Right lobe of liver (tissue), 6 donors: ENCODE data around the gene DNLZ. TPM values are rescaled to one million over a fixed set of nuclear protein-coding genes. Genes with fewer than 3 reads are reported as not detected.
A peak's percentile ranks its signal among the peaks of the same experiment; 100 is the strongest.

Experiments used
- ATAC-seq, 4 donors: fragments of 200-7000 bp; cut with Tn5 transposase; one replicate each; pipeline ENCODE4 v1.9.1; 2020; ENCODE audit warnings: mild to moderate bottlenecking in 4 of 4, moderate library complexity in 4 of 4
- DNase-seq, 3 donors: peaks; one replicate each; pipeline ENCODE4 v3.0.0-alpha.2; 2020
- H3K27ac ChIP-seq, 3 donors: fragments of 200-600 bp; one replicate each; pipeline ENCODE4 v1.8.0; 2022
- H3K27me3 ChIP-seq, 2 donors: fragments of 200-600 bp; one replicate each; pipeline ENCODE4 v1.8.0; 2022
- H3K36me3 ChIP-seq, 4 donors: fragments of 200-600 bp; sonication (generic) in 1 of 4; one replicate each; pipeline versions ENCODE4 v1.5.1 to v1.8.0; 2017 to 2022; ENCODE audit warnings: control low read depth in 1 of 4
- H3K4me1 ChIP-seq, 4 donors: fragments of 200-600 bp; sonication (generic) in 1 of 4; one replicate each; pipeline versions ENCODE4 v1.5.1 to v1.8.0; 2017 to 2022; ENCODE audit warnings: control low read depth in 1 of 4
- H3K4me3 ChIP-seq, 3 donors: fragments of 200-600 bp; one replicate each; pipeline ENCODE4 v1.8.0; 2022
- H3K9me3 ChIP-seq, 4 donors: fragments of 200-600 bp; sonication (generic) in 1 of 4; one replicate each; pipeline versions ENCODE4 v1.5.1 to v1.8.0; 2017 to 2022; ENCODE audit warnings: control low read depth in 1 of 4
- CTCF ChIP-seq, 4 donors: fragments of 200-600 bp in 3 of 4; fragments of 450-650 bp in 1 of 4; IDR thresholded peaks; one replicate each; pipeline versions ENCODE4 v1.5.1 to v1.8.0; 2016 to 2022; ENCODE audit warnings: antibody characterized with exemption in 4 of 4, mild to moderate bottlenecking in 2 of 4
- POLR2A ChIP-seq: fragments of 450-650 bp; IDR thresholded peaks from one replicate; pipeline ENCODE4 v1.6.1; 2017; ENCODE audit warnings: antibody characterized with exemption, mild to moderate bottlenecking
- WGBS: methylation state at CpG from one replicate; pipeline ENCODE4 v1.1.6; 2018; ENCODE audit warnings: low coverage, low lambda C conversion rate; ENCODE audit not compliant: insufficient coverage; ENCODE audit errors: missing lambda C conversion rate; 5-methylcytosine and 5-hydroxymethylcytosine counted together
- intact Hi-C, 2 donors: fragments of 100-400 bp; cut with DNase I; formaldehyde crosslinking; loops; one replicate each; pipeline versions ENCODE4 v1.11.2 to v1.14.1; 2022
- total RNA-seq, 6 experiments: library from RNA; depleted of rRNA in 2 of 6; stranded (reverse); fragments of >200 nt in 2 of 6; fragmentation: NEBNext Ultra II Directional in 3 of 6; extraction: Animal tissue kit (Norgen Biotek cat#: 25700) in 3 of 6; gene quantifications; one replicate each; pipeline versions ENCODE4 v1.1.0 to v1.2.4, GENCODE V29; 2016 to 2023
- donor health status: DM: no; HTN: yes; CAD: no.
- donor health status: DM: no; HTN: no; CAD: no.
- donor health status: DM: no; HTN: no; CAD: no.
- donor health status: DM: no; HTN: yes; CAD: no.
- donor health status: DM: no; HTN: yes; CAD: no.

Gene DNLZ
- total RNA-seq, 6 experiments from 2014 or later, result 5.0 to 26.0 (median 10.4) TPM

GRCh38 chr9:136397643-136398042 is 34.1 kb upstream of the DNLZ start:
- TF ChIP-seq POLR2A, result no peak
- TF ChIP-seq CTCF (IDR thresholded peaks at IDR 0.05), result no peak
- 73% methylated on average over 6 of the region's 6 CpGs for WGBS
- no peak for DNase-seq
- ATAC-seq, result no peak
- peaks cover 0 to 33% (median 13%) of the 10 kb centered on the region in 4 donors for H3K4me1 ChIP-seq
- H3K9me3 ChIP-seq, result no peaks in the 10 kb centered on the region
- peaks cover 0 to 34% (median 10%) of the 10 kb centered on the region in 4 donors for H3K36me3 ChIP-seq
- no peaks in the 10 kb centered on the region for H3K27me3 ChIP-seq
- intact Hi-C loops, result no loop called here
- H3K27ac ChIP-seq, result no peak overlapping the region
- H3K4me3 ChIP-seq, result no peak overlapping the region

- peak in 3 of 4 donors; percentile 1 to 33 (median 10) for ATAC-seq
These were observed 32.6 kb upstream of the DNLZ start for GRCh38 chr9:136396219-136396515.

GRCh38 chr9:136395345-136396218 is 32.0 kb upstream of the DNLZ start:
- 54% methylated on average over 17 of the region's 26 CpGs for WGBS
- Histone ChIP-seq H3K36me3 (peaks cover 0 to 47% (median 10%) of the 10 kb centered on the region in 4 donors), H3K27ac (peak overlapping the region in 2 of 3 donors; percentile 77 to 78), H3K4me1 (peaks cover 0 to 32% (median 13%) of the 10 kb centered on the region in 4 donors), H3K9me3 (no peaks in the 10 kb centered on the region), H3K4me3 (no peak overlapping the region), H3K27me3 (no peaks in the 10 kb centered on the region)
- peak; percentile 76 to 82 (median 79) for ATAC-seq
- peak; percentile 84 to 93 (median 92) for DNase-seq
- intact Hi-C loops, result no loop called here
- peak; percentile 60 for TF ChIP-seq POLR2A
- no peak for TF ChIP-seq CTCF (IDR thresholded peaks at IDR 0.05)

More at GRCh38 chr9:136396219-136396515, 32.6 kb upstream of the DNLZ start:
- H3K36me3 ChIP-seq, result peaks cover 0 to 42% (median 10%) of the 10 kb centered on the region in 4 donors
- no peaks in the 10 kb centered on the region for H3K27me3 ChIP-seq
- no peaks in the 10 kb centered on the region for H3K9me3 ChIP-seq
- H3K4me3 ChIP-seq, result no peak overlapping the region
- WGBS, result 10% methylated on average over 3 of the region's 4 CpGs
- intact Hi-C loops, result no loop called here
- H3K4me1 ChIP-seq, result peaks cover 0 to 33% (median 13%) of the 10 kb centered on the region in 4 donors
- no peak for DNase-seq
- TF ChIP-seq POLR2A (no peak), CTCF (IDR thresholded peaks at IDR 0.05) (no peak)
- H3K27ac ChIP-seq, result peak overlapping the region in 2 of 3 donors; percentile 77 to 78

GRCh38 chr9:136395020-136395340 is 31.4 kb upstream of the DNLZ start:
- WGBS, result 73% methylated on average over 4 of the region's 13 CpGs
- H3K4me1 ChIP-seq, result peaks cover 0 to 27% (median 11%) of the 10 kb centered on the region in 4 donors
- H3K27ac ChIP-seq, result peak overlapping the region in 2 of 3 donors; percentile 77 to 78
- no peak for TF ChIP-seq POLR2A
- no peak for TF ChIP-seq CTCF (IDR thresholded peaks at IDR 0.05)
- peak in 1 of 3 donors; percentile 39 for DNase-seq
- H3K36me3 ChIP-seq, result peaks cover 0 to 49% (median 10%) of the 10 kb centered on the region in 4 donors
- H3K4me3 ChIP-seq, result no peak overlapping the region
- H3K27me3 ChIP-seq, result no peaks in the 10 kb centered on the region
- H3K9me3 ChIP-seq, result no peaks in the 10 kb centered on the region
- ATAC-seq, result no peak
- intact Hi-C loops, result no loop called here
